Neutrophil (primary cell): ENCODE results near the gene PHC2.
A peak's percentile ranks its signal among the peaks of the same experiment; 100 is the strongest.

Experiments
- H3K27ac ChIP-seq: fragments of 200-600 bp; sonication (generic); 2 replicates; pipeline ENCODE4 v1.5.1; 2016; ENCODE audit warnings: mild to moderate bottlenecking, moderate library complexity
- H3K27me3 ChIP-seq: fragments of 200-600 bp; sonication (generic); 2 replicates; pipeline ENCODE4 v1.6.0; 2016; ENCODE audit warnings: mild to moderate bottlenecking
- H3K36me3 ChIP-seq: fragments of 200-600 bp; sonication (generic); 2 replicates; pipeline ENCODE4 v1.5.1; 2017
- H3K4me1 ChIP-seq, 2 experiments: fragments of 200-600 bp in 1 of 2; sonication (generic) in 1 of 2; 1 replicate in 1 of 2; 2 replicates in 1 of 2; pipeline versions ENCODE4 v1.5.1 to v1.6.1; 2013 to 2016; ENCODE audit warnings: low read depth in 1 of 2, low read length in 1 of 2, mild to moderate bottlenecking in 1 of 2, moderate library complexity in 1 of 2; ENCODE audit not compliant: control insufficient read depth in 1 of 2, insufficient read depth in 1 of 2
- H3K4me3 ChIP-seq, 2 experiments: fragments of 200-600 bp in 1 of 2; sonication (generic) in 1 of 2; 1 replicate in 1 of 2; 2 replicates in 1 of 2; pipeline ENCODE4 v1.5.1; 2013 to 2016; ENCODE audit warnings: low read depth in 1 of 2, low read length in 1 of 2, mild to moderate bottlenecking in 1 of 2, moderate library complexity in 1 of 2
- H3K9me3 ChIP-seq: fragments of 200-600 bp; sonication (generic); 2 replicates; pipeline ENCODE4 v1.5.1; 2016
- CTCF ChIP-seq: fragments of 200-600 bp; sonication (generic); IDR thresholded peaks from 2 replicates; pipeline ENCODE4 v1.5.1; 2016; ENCODE audit warnings: antibody characterized with exemption

Gene PHC2

GRCh38 chr1:33364565-33364918 lies 66.4 kb downstream of the PHC2 start:
- Histone ChIP-seq H3K9me3 (no peaks in the 10 kb centered on the region), H3K4me3 (no peak overlapping the region), H3K27ac (no peak overlapping the region), H3K27me3 (no peaks in the 10 kb centered on the region), H3K4me1 (peaks cover 36 to 44% of the 10 kb centered on the region in 2 experiments), H3K36me3 (no peaks in the 10 kb centered on the region)
- TF ChIP-seq CTCF, result no peak

- H3K36me3 ChIP-seq, result no peaks in the 10 kb centered on the region
These were observed 67.4 kb downstream of the PHC2 start for GRCh38 chr1:33363470-33363861.

GRCh38 chr1:33363021-33363420 lies 67.9 kb downstream of the PHC2 start:
- H3K36me3 ChIP-seq, result no peaks in the 10 kb centered on the region
- no peak for TF ChIP-seq CTCF
- H3K27ac ChIP-seq, result no peak overlapping the region
- H3K9me3 ChIP-seq, result no peaks in the 10 kb centered on the region
- H3K27me3 ChIP-seq, result no peaks in the 10 kb centered on the region
- no peak overlapping the region for H3K4me3 ChIP-seq
- H3K4me1 ChIP-seq, result peaks cover 35 to 44% of the 10 kb centered on the region in 2 experiments

More at GRCh38 chr1:33363470-33363861, 67.4 kb downstream of the PHC2 start:
- Histone ChIP-seq H3K9me3 (no peaks in the 10 kb centered on the region), H3K27me3 (no peaks in the 10 kb centered on the region), H3K4me3 (no peak overlapping the region), H3K4me1 (peaks cover 36 to 44% of the 10 kb centered on the region in 2 experiments), H3K27ac (no peak overlapping the region)
- no peak for TF ChIP-seq CTCF

- no peaks in the 10 kb centered on the region for H3K36me3 ChIP-seq
- H3K4me1 ChIP-seq, result peaks cover 24 to 30% of the 10 kb centered on the region in 2 experiments
- peak overlapping the region in 1 of 2 experiments; percentile 17 for H3K4me3 ChIP-seq
- no peaks in the 10 kb centered on the region for H3K9me3 ChIP-seq
- TF ChIP-seq CTCF, result no peak
- H3K27me3 ChIP-seq, result no peaks in the 10 kb centered on the region
- peak overlapping the region; percentile 82 for H3K27ac ChIP-seq
These were observed 69.2 kb downstream of the PHC2 start for GRCh38 chr1:33361532-33362235.

- H3K36me3 ChIP-seq, result no peaks in the 10 kb centered on the region
- no peak overlapping the region for H3K4me3 ChIP-seq
- H3K27ac ChIP-seq, result peak overlapping the region; percentile 82
- no peaks in the 10 kb centered on the region for H3K9me3 ChIP-seq
- peaks cover 24 to 25% of the 10 kb centered on the region in 2 experiments for H3K4me1 ChIP-seq
- TF ChIP-seq CTCF, result no peak
- no peaks in the 10 kb centered on the region for H3K27me3 ChIP-seq
These were observed 70.5 kb downstream of the PHC2 start for GRCh38 chr1:33360367-33360766.
